Activated CD8-positive, alpha-beta memory T cell treated with anti-CD3 and anti-CD28 coated beads for 1 hour (primary cell): ENCODE results near the gene ADARB2.

Experiments
- DNase-seq, 2 donors: peaks; one replicate each; pipeline ENCODE4 v3.0.0-alpha.2; 2020; ENCODE audit warnings: low read depth in 1 of 2; ENCODE audit errors: extremely low read depth in 1 of 2

ADARB2 gene

GRCh38 chr10:1188558-1189135 lies 548.7 kb downstream of the ADARB2 start:
- no peak for DNase-seq

- DNase-seq, result no peak
Measured at GRCh38 chr10:1187855-1188557, 549.3 kb downstream of the ADARB2 start.

- DNase-seq, result no peak
Measured at GRCh38 chr10:1187151-1187854, 550.0 kb downstream of the ADARB2 start.

GRCh38 chr10:1186683-1186990 lies 550.7 kb downstream of the ADARB2 start:
- DNase-seq, result no peak

- DNase-seq, result no peak
Measured at GRCh38 chr10:1185911-1186682, 551.2 kb downstream of the ADARB2 start.

- DNase-seq, result no peak
Measured at GRCh38 chr10:1184541-1185430, 552.5 kb downstream of the ADARB2 start.

- no peak for DNase-seq
Measured at GRCh38 chr10:1183701-1184100, 553.6 kb downstream of the ADARB2 start.

- no peak for DNase-seq
Measured at GRCh38 chr10:1183033-1183396, 554.3 kb downstream of the ADARB2 start.

GRCh38 chr10:1182280-1183032 lies 554.9 kb downstream of the ADARB2 start:
- DNase-seq, result no peak

GRCh38 chr10:1180836-1181235 lies 556.5 kb downstream of the ADARB2 start:
- no peak for DNase-seq

- DNase-seq, result no peak
Measured at GRCh38 chr10:1180071-1180730, 557.1 kb downstream of the ADARB2 start.

GRCh38 chr10:1179346-1180070 lies 557.8 kb downstream of the ADARB2 start:
- no peak for DNase-seq

- no peak for DNase-seq
Measured at GRCh38 chr10:1178506-1178905, 558.8 kb downstream of the ADARB2 start.

- DNase-seq, result no peak
Measured at GRCh38 chr10:1177936-1178335, 559.4 kb downstream of the ADARB2 start.

- DNase-seq, result no peak
Measured at GRCh38 chr10:1175956-1176565, 561.3 kb downstream of the ADARB2 start.

- DNase-seq, result no peak
Measured at GRCh38 chr10:1174022-1174421, 563.3 kb downstream of the ADARB2 start.

- no peak for DNase-seq
Measured at GRCh38 chr10:1173091-1173490, 564.2 kb downstream of the ADARB2 start.

- no peak for DNase-seq
Measured at GRCh38 chr10:1172256-1172984, 564.9 kb downstream of the ADARB2 start.
